Nephron (organoid): ENCODE measurements around the gene RPS18.
A peak's percentile ranks its signal among the peaks of the same experiment; 100 is the strongest.
"Not testable (repeated sequence)": the region's sequence is repeated elsewhere in the genome, so short reads cannot be mapped to it uniquely, and the experiment has no call there.

Experiments used
- H3K27ac Mint-ChIP-seq, 3 experiments: 2 replicates each; pipeline ENCODE4 v1.8.0; 2020; ENCODE audit warnings: mixed read lengths in 3 of 3, mild to moderate bottlenecking in 2 of 3, moderate library complexity in 1 of 3
- H3K27me3 Mint-ChIP-seq: 2 replicates; pipeline ENCODE4 v1.8.0; 2021; ENCODE audit warnings: low read depth, mild to moderate bottlenecking, moderate library complexity, mixed read lengths
- H3K36me3 Mint-ChIP-seq: 2 replicates; pipeline ENCODE4 v1.8.0; 2020; ENCODE audit warnings: low read depth, mixed read lengths
- H3K4me1 Mint-ChIP-seq: 2 replicates; pipeline ENCODE4 v1.8.0; 2020; ENCODE audit warnings: mixed read lengths
- H3K4me3 Mint-ChIP-seq, 3 experiments: 2 replicates each; pipeline ENCODE4 v1.8.0; 2020; ENCODE audit warnings: mild to moderate bottlenecking in 3 of 3, mixed read lengths in 3 of 3, moderate library complexity in 2 of 3
- H3K9me3 Mint-ChIP-seq: 2 replicates; pipeline ENCODE4 v1.8.0; 2020; ENCODE audit warnings: mixed read lengths
- TF ChIP-seq, protein P1 (sequence below), 3 experiments: fragments of 200-600 bp; sonication (generic); IDR thresholded peaks; one replicate each; pipeline ENCODE4 v1.5.0; 2021; ENCODE audit warnings: antibody characterized with exemption in 3 of 3; ENCODE audit not compliant: unreplicated experiment in 3 of 3

RPS18 gene

DNA sequence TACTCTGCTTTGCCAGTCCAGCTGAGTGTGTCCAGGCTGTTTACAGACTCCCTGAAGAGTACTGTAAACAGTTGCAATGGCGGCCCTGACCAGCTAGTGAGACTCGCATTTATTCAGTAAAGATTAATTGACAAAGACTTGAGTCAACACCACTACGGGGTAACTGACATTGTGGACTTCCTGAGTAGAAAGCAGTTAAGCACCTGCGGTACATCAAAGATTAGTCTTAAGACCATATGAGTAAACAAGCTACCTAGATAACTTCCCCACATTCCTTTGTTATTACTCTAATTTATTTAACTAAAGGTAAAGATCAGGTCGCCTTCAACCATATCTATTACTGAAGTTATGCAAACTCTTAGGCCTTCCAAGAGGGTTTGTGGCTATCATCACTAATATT lies 12.8 kb upstream of the RPS18 start:
- Mint-ChIP-seq H3K4me3 (no peak overlapping the region), H3K27me3 (no peaks in the 10 kb centered on the region), H3K36me3 (peaks cover 58% of the 10 kb centered on the region), H3K27ac (no peak overlapping the region), H3K9me3 (no peaks in the 10 kb centered on the region), H3K4me1 (no peaks in the 10 kb centered on the region)
- TF ChIP-seq, protein P1, sequence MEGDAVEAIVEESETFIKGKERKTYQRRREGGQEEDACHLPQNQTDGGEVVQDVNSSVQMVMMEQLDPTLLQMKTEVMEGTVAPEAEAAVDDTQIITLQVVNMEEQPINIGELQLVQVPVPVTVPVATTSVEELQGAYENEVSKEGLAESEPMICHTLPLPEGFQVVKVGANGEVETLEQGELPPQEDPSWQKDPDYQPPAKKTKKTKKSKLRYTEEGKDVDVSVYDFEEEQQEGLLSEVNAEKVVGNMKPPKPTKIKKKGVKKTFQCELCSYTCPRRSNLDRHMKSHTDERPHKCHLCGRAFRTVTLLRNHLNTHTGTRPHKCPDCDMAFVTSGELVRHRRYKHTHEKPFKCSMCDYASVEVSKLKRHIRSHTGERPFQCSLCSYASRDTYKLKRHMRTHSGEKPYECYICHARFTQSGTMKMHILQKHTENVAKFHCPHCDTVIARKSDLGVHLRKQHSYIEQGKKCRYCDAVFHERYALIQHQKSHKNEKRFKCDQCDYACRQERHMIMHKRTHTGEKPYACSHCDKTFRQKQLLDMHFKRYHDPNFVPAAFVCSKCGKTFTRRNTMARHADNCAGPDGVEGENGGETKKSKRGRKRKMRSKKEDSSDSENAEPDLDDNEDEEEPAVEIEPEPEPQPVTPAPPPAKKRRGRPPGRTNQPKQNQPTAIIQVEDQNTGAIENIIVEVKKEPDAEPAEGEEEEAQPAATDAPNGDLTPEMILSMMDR (IDR thresholded peaks at IDR 0.05; ENCODE audit: unreplicated experiment in 3 of 3) = no peak

DNA sequence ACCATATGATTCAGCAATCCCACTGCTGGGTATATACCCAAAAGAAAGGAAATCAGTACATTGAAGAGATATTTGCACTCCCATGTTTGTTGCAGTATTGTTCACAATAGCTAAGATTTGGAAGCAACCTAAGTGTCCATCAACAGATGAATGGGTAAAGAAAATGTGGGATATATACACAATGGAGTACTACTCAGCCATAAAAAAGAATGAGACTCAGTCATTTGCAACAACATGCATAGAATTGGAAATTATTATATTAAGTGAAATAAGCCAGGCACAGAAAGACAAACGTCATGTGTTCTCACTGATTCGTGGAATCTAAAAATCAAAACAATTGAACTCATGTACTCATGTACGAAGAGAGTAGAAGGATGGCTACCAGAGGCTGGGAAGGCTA lies 9.4 kb upstream of the RPS18 start:
- not testable (repeated sequence) for H3K9me3 Mint-ChIP-seq, H3K27me3 Mint-ChIP-seq, H3K4me1 Mint-ChIP-seq, H3K4me3 Mint-ChIP-seq, H3K27ac Mint-ChIP-seq
- H3K36me3 Mint-ChIP-seq = peaks cover 69% of the 10 kb centered on the region

DNA sequence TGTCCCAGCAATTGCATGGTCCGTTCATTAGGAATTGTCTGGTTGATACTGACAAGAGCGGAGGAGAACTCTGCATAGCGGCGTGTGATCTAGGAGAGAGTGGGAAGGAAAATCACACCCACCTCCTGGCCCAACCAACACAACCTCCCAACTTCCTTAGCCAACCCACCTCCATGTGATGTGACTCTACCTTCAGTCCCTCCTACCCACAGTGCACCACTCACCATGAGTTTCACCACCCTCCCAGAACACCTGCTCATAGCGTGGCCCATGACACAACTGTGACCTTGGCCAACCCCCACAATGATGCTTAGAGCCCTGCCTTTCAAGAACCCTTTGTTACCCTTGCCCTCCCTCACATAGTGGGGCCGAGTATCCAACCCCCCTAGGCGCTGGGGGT lies 7.9 kb upstream of the RPS18 start:
- TF ChIP-seq, protein P1 (IDR thresholded peaks at IDR 0.05; ENCODE audit: unreplicated experiment in 3 of 3) = no peak
- no peak overlapping the region for H3K4me3 Mint-ChIP-seq
- no peak overlapping the region for H3K27ac Mint-ChIP-seq
- no peaks in the 10 kb centered on the region for H3K27me3 Mint-ChIP-seq
- H3K4me1 Mint-ChIP-seq = no peaks in the 10 kb centered on the region
- H3K36me3 Mint-ChIP-seq = peaks cover 68% of the 10 kb centered on the region
- no peaks in the 10 kb centered on the region for H3K9me3 Mint-ChIP-seq

DNA sequence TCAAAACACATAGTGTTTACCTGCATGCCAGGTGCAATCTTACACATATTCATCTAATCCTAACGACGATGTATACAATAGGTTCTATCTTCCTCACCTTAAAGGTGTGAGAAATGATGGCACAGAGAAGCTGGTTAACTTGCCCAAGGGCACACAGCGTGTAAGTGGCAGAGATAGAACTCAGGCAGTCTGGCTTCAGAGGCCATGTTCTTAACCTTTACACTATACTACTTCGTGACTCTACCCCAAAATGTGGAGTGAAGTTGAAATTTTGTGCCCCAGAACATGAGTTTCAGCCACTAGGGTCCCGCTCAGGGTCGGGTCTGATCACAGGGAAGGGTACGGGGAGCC lies 783 bp upstream of the RPS18 start:
- H3K4me1 Mint-ChIP-seq = peaks cover 52% of the 10 kb centered on the region
- no peaks in the 10 kb centered on the region for H3K9me3 Mint-ChIP-seq
- peak overlapping the region; percentile 100 for H3K27ac Mint-ChIP-seq
- peak overlapping the region; percentile 96 to 97 (median 97) for H3K4me3 Mint-ChIP-seq
- H3K27me3 Mint-ChIP-seq = no peaks in the 10 kb centered on the region
- TF ChIP-seq, protein P1 (IDR thresholded peaks at IDR 0.05; ENCODE audit: unreplicated experiment in 3 of 3) = no peak
- H3K36me3 Mint-ChIP-seq = peaks cover 54% of the 10 kb centered on the region

DNA sequence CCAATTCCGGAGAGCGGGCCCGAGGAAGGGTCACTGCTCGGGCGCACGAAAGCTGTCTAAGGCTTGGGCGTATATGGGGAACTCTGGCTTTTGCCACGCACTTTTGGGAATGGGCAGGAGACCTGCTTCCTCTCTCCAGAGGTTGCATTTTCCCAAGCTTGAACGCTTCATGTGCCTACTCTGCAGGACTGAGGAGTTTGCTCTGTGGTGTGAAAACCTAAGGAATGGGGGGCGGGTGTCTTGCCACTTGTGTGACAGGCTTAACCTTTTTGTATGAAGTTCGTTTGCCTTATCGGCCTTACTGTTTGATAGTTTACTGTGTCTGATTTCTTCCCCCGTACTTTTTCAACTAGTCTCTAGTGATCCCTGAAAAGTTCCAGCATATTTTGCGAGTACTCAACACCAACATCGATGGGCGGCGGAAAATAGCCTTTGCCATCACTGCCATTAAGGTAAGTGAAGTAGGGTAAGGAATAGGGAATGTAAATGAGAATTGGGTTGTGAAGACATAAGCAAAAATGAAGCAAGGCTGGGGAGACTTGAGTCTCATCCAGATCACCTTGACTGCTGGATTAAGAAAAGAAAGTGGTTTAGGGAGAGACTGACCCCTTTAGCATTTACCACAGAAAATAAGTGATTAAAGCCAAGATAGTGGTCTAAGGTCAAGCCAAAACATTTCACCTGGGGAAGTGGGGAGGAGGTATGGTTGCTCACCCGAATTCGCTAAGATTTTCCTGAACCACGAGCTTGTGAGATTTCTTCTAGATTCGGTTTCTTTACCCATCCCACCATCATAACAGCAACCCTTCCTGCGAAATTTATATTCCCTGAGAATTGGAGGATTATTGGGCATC lies 627 bp downstream of the RPS18 start:
- Mint-ChIP-seq H3K4me3 (peak overlapping the region; percentile 96 to 97 (median 97)), H3K36me3 (peaks cover 46% of the 10 kb centered on the region), H3K27me3 (no peaks in the 10 kb centered on the region), H3K27ac (peak overlapping the region; percentile 100), H3K9me3 (no peaks in the 10 kb centered on the region), H3K4me1 (peaks cover 59% of the 10 kb centered on the region)
- TF ChIP-seq, protein P1 (IDR thresholded peaks at IDR 0.05; ENCODE audit: unreplicated experiment in 3 of 3) = no peak

DNA sequence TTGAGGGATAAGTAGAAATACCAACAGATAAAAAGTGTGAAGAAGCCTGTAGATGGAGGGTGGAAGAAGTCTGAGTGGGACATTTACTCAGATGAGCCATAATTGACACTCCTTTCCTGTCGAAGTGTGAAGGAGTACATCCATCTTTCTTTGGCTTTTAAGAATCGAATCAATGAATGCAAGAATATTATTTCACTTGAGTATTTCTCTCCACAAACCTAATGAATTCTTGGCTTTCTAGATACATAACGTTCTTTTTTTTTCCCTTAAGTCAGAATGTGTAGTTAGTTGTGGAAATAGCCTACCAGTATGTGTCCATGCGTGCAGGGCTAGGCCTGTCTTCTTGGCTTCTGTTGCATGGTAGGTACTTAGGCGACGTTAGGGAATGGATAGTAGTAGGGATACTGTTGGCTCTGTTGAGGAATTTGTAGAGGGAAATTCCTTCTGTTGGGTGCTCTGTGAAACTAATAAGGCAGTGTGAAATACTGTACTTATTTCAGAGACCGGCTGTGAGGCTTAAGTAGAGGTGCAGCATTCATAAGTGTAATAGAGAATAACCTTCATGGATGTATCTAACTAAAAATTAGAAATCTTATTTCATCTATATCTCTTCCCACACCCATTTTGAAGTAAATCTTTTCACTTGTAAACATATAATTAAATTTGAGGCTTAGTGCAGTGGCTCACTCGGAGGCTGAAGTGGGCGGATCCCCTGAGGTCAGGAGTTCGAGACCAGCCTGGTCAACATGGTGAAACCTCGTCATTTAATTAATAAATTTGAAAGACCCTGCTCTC lies 1.5 kb downstream of the RPS18 start:
- TF ChIP-seq, protein P1 (IDR thresholded peaks at IDR 0.05; ENCODE audit: unreplicated experiment in 3 of 3) = no peak
- no peaks in the 10 kb centered on the region for H3K27me3 Mint-ChIP-seq
- peaks cover 39% of the 10 kb centered on the region for H3K36me3 Mint-ChIP-seq
- no peaks in the 10 kb centered on the region for H3K9me3 Mint-ChIP-seq
- peak overlapping the region; percentile 96 to 97 (median 97) for H3K4me3 Mint-ChIP-seq
- H3K4me1 Mint-ChIP-seq = peaks cover 59% of the 10 kb centered on the region
- peak overlapping the region; percentile 21 to 100 (median 100) for H3K27ac Mint-ChIP-seq
